K562 (cell line): ENCODE results near the gene AKAP7. TPM values are rescaled to one million over a fixed set of nuclear protein-coding genes. Genes with fewer than 3 reads are reported as not detected.

Experiments
- ARID3B ChIP-seq: fragments of 250-450 bp; sonication (Bioruptor Pico); IDR thresholded peaks from 2 replicates; pipeline ENCODE4 v1.4.0; 2020; ENCODE audit warnings: borderline replicate concordance
- EHMT2 ChIP-seq: fragments of 450-650 bp; IDR thresholded peaks from 2 replicates; pipeline ENCODE4 v1.6.1; 2018; ENCODE audit warnings: antibody characterized with exemption
- ETV6 ChIP-seq, 3 experiments: fragments of 150-350 bp in 1 of 3; sonication (generic) in 1 of 3; formaldehyde crosslinking in 1 of 3; IDR thresholded peaks; 2 replicates each; pipeline versions ENCODE4 v1.6.1 to v1.8.0; 2014 to 2022; ENCODE audit warnings: borderline replicate concordance in 2 of 3, low read depth in 2 of 3, antibody characterized with exemption in 1 of 3, low read length in 1 of 3, mild to moderate bottlenecking in 1 of 3, missing genetic modification reagents in 1 of 3
- FIP1L1 ChIP-seq: fragments of 200-400 bp; formaldehyde crosslinking; IDR thresholded peaks from 2 replicates; pipeline ENCODE4 v1.6.1; 2018; ENCODE audit warnings: mild to moderate bottlenecking, low read depth, low read length; ENCODE audit not compliant: poor library complexity, severe bottlenecking
- MTA3 ChIP-seq: fragments of 450-650 bp; formaldehyde crosslinking; IDR thresholded peaks from 2 replicates; pipeline ENCODE4 v1.6.1; 2017; ENCODE audit warnings: mild to moderate bottlenecking, borderline replicate concordance
- MXI1 ChIP-seq: IDR thresholded peaks from 2 replicates; pipeline ENCODE4 v1.6.1; 2011; ENCODE audit warnings: low read depth, mild to moderate bottlenecking, improper control_type of control experiment, low read length
- PHB2 ChIP-seq: fragments of 450-650 bp; IDR thresholded peaks from 2 replicates; pipeline ENCODE4 v1.6.1; 2017; ENCODE audit warnings: low read depth
- POLR2B ChIP-seq: fragments of 450-650 bp; IDR thresholded peaks from 2 replicates; pipeline ENCODE4 v1.6.1; 2018; ENCODE audit warnings: low read depth; ENCODE audit not compliant: partially characterized antibody
- PTBP1 ChIP-seq: fragments of 200-400 bp; formaldehyde crosslinking; IDR thresholded peaks from 2 replicates; pipeline ENCODE4 v1.6.1; 2017; ENCODE audit warnings: low read depth, low read length
- PURB ChIP-seq: sonication (generic); formaldehyde crosslinking; IDR thresholded peaks from 2 replicates; pipeline ENCODE4 v1.9.0; 2021; ENCODE audit warnings: low read depth, mild to moderate bottlenecking, missing genetic modification reagents
- ZBTB1 ChIP-seq: sonication (generic); formaldehyde crosslinking; IDR thresholded peaks from 2 replicates; pipeline ENCODE4 v1.8.1; 2023; ENCODE audit warnings: missing genetic modification reagents, low read depth, mild to moderate bottlenecking, borderline replicate concordance
- ZBTB12 ChIP-seq: fragments of 250-450 bp; sonication (Bioruptor Pico); IDR thresholded peaks from 2 replicates; pipeline ENCODE4 v1.4.0; 2020
- ZFX ChIP-seq: sonication (generic); formaldehyde crosslinking; IDR thresholded peaks from 2 replicates; pipeline ENCODE4 v1.8.0; 2022; ENCODE audit warnings: mild to moderate bottlenecking, missing genetic modification reagents, moderate library complexity
- ZKSCAN8 ChIP-seq: fragments of 200-800 bp; sonication (Bioruptor generic); IDR thresholded peaks from 2 replicates; pipeline ENCODE4 v1.6.1; 2016; ENCODE audit warnings: missing genetic modification characterization, missing compliant biosample characterization
- ZNF324 ChIP-seq: fragments of 250-450 bp; sonication (Bioruptor Pico); IDR thresholded peaks from 2 replicates; pipeline ENCODE4 v1.4.0; 2020; ENCODE audit warnings: mild to moderate bottlenecking
- polyA plus RNA-seq, 8 experiments: library from polyadenylated mRNA; depleted of rRNA in 4 of 8; stranded (reverse) in 5 of 8; unstranded in 3 of 8; fragments of >200 nt; fragmentation: Nextera tagmentation in 2 of 8; fragmentation: Illumina TruSeq in 1 of 8; extraction: Ambion mirVana in 2 of 8; extraction: Trizol in 1 of 8; gene quantifications; 2 replicates each; pipeline versions ENCODE4 v1.2.1 to v1.2.3, GENCODE V29; 2011 to 2014; ENCODE audit warnings: inconsistent platforms in 1 of 8, missing spikeins in 1 of 8
- total RNA-seq, 7 experiments: library from RNA; depleted of rRNA in 6 of 7; stranded (reverse); fragments of >200 nt in 6 of 7; fragmentation: Illumina TruSeq in 2 of 7; extraction: Trizol in 2 of 7; gene quantifications; 2 replicates each; pipeline versions ENCODE4 v1.2.1 to v1.2.3, GENCODE V29; 2011 to 2021; ENCODE audit warnings: low replicate concordance in 1 of 7
- TF ChIP-seq, protein P1 (sequence below): IDR thresholded peaks from 2 replicates; pipeline ENCODE4 v1.6.1; 2014; ENCODE audit warnings: antibody characterized with exemption
- TF ChIP-seq, protein P2 (sequence below): fragments of 250-450 bp; sonication (Bioruptor Pico); IDR thresholded peaks from 2 replicates; pipeline ENCODE4 v1.5.0; 2021

The AKAP7 gene
- total and polyA plus RNA-seq, 9 of the 15 experiments (the other 6 are each of a cell fraction or from before 2014, with no cell fraction given) = 0.82 to 2.6 (median 1.6) TPM

- TF ChIP-seq ZBTB12 (CRISPR knock-in tag) = 0 out of 2 replicates have a peak, but pooled peaks have one; percentile 19
- TF ChIP-seq, protein P1, sequence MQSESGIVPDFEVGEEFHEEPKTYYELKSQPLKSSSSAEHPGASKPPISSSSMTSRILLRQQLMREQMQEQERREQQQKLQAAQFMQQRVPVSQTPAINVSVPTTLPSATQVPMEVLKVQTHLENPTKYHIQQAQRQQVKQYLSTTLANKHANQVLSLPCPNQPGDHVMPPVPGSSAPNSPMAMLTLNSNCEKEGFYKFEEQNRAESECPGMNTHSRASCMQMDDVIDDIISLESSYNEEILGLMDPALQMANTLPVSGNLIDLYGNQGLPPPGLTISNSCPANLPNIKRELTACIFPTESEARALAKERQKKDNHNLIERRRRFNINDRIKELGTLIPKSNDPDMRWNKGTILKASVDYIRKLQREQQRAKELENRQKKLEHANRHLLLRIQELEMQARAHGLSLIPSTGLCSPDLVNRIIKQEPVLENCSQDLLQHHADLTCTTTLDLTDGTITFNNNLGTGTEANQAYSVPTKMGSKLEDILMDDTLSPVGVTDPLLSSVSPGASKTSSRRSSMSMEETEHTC = no peak
- no peak for TF ChIP-seq ARID3B (CRISPR knock-in tag)
- TF ChIP-seq, protein P2, sequence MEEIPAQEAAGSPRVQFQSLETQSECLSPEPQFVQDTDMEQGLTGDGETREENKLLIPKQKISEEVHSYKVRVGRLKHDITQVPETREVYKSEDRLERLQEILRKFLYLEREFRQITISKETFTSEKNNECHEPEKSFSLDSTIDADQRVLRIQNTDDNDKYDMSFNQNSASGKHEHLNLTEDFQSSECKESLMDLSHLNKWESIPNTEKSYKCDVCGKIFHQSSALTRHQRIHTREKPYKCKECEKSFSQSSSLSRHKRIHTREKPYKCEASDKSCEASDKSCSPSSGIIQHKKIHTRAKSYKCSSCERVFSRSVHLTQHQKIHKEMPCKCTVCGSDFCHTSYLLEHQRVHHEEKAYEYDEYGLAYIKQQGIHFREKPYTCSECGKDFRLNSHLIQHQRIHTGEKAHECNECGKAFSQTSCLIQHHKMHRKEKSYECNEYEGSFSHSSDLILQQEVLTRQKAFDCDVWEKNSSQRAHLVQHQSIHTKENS (CRISPR knock-in tag) = no peak
- TF ChIP-seq FIP1L1 = no peak
- TF ChIP-seq EHMT2 = no peak
- TF ChIP-seq POLR2B = no peak
- no peak for TF ChIP-seq PURB
- TF ChIP-seq ZKSCAN8 = no peak
- peak; percentile 84 for TF ChIP-seq ZFX (CRISPR knock-in tag)
- peak; percentile 96 for TF ChIP-seq ZBTB1 (CRISPR knock-in tag)
- TF ChIP-seq PHB2 = no peak
- TF ChIP-seq MTA3 = 0 out of 2 replicates have a peak, but pooled peaks have one; percentile 2
- TF ChIP-seq ZNF324 (CRISPR knock-in tag) = no peak
- no peak for TF ChIP-seq ETV6 (IDR thresholded peaks at IDR 0.05; ENCODE audit: borderline replicate concordance in 1 of 2, low read depth in 2 of 2, low read length in 1 of 2)
- no peak for TF ChIP-seq ETV6 (CRISPR knock-in tag; IDR thresholded peaks at IDR 0.05; ENCODE audit: borderline replicate concordance)
- TF ChIP-seq PTBP1 = no peak
- TF ChIP-seq MXI1 = no peak
Measured at GRCh38 chr6:131135244-131136020, at the start of gene AKAP7 (continued).
